ENCODE data around the gene RMDN2. TPM values are rescaled to one million over a fixed set of nuclear protein-coding genes. Genes with fewer than 3 reads are reported as not detected.

Gene RMDN2
- polyA plus RNA-seq, 3 donors = 7.0 to 14.3 (median 10.7) TPM

GRCh38 chr2:37904993-37905392 is 20.1 kb upstream of the RMDN2 start:
- Histone ChIP-seq H3K4me1 (ENCODE audit: control insufficient read depth in 1 of 2, insufficient read depth in 2 of 2, low read length in 2 of 2) (peaks cover 0 to 8% of the 10 kb centered on the region in 2 donors), H3K27ac (ENCODE audit: low read depth in 1 of 2, low read length in 2 of 2) (no peak overlapping the region), H3K9ac (ENCODE audit: insufficient read depth, low read length, poor library complexity, severe bottlenecking) (no peak overlapping the region), H3K4me3 (replicated peaks in 1 of 3; ENCODE audit: low read depth in 2 of 3, low read length in 3 of 3) (no peak overlapping the region), H3K27me3 (ENCODE audit: control insufficient read depth in 2 of 2, insufficient read depth in 2 of 2, low read length in 2 of 2) (no peaks in the 10 kb centered on the region), H2AFZ (ENCODE audit: insufficient read depth, low read depth, low read length, poor library complexity, severe bottlenecking) (no peak overlapping the region), H3K4me2 (replicated peaks; ENCODE audit: extremely low read depth, low read length, poor library complexity, severe bottlenecking) (no peak overlapping the region), H3K79me2 (ENCODE audit: insufficient read depth, low read length) (no peaks in the 10 kb centered on the region), H3K9me3 (replicated peaks in 1 of 2; ENCODE audit: control insufficient read depth in 1 of 2, insufficient read depth in 1 of 2, low read length in 2 of 2) (peaks cover 0 to 8% of the 10 kb centered on the region in 2 donors), H4K20me1 (ENCODE audit: insufficient read depth, low read length) (no peaks in the 10 kb centered on the region), H3K36me3 (replicated peaks in 1 of 2; ENCODE audit: control insufficient read depth in 1 of 2, insufficient read depth in 2 of 2, low read length in 2 of 2) (no peaks in the 10 kb centered on the region)
- intact Hi-C loops (cut with micrococcal nuclease) = no loop called here
- H3K9me3 Mint-ChIP-seq = peaks cover 0 to 12% (median 4%) of the 10 kb centered on the region in 7 donors
- no peak for TF ChIP-seq CTCF (IDR thresholded peaks at IDR 0.05)
- H3K36me3 Mint-ChIP-seq = no peaks in the 10 kb centered on the region
- H3K27me3 Mint-ChIP-seq (ENCODE audit: low read depth in 3 of 3) = peaks cover 0 to 5% (median 0%) of the 10 kb centered on the region in 3 donors
- peaks cover 6% of the 10 kb centered on the region for H3K4me1 Mint-ChIP-seq
- WGBS (ENCODE audit: insufficient coverage) = 97% methylated on average over 5 of the region's 5 CpGs
- no peak overlapping the region for H3K27ac Mint-ChIP-seq
- no peak for DNase-seq
- H3K4me3 Mint-ChIP-seq = no peak overlapping the region

- Histone ChIP-seq H3K4me2 (replicated peaks; ENCODE audit: extremely low read depth, low read length, poor library complexity, severe bottlenecking) (no peak overlapping the region), H3K27ac (ENCODE audit: low read depth in 1 of 2, low read length in 2 of 2) (no peak overlapping the region), H4K20me1 (ENCODE audit: insufficient read depth, low read length) (no peaks in the 10 kb centered on the region), H3K9ac (ENCODE audit: insufficient read depth, low read length, poor library complexity, severe bottlenecking) (no peak overlapping the region), H3K4me1 (ENCODE audit: control insufficient read depth in 1 of 2, insufficient read depth in 2 of 2, low read length in 2 of 2) (peaks cover under 1 to 13% of the 10 kb centered on the region in 2 donors), H3K4me3 (replicated peaks in 1 of 3; ENCODE audit: low read depth in 2 of 3, low read length in 3 of 3) (no peak overlapping the region), H3K27me3 (ENCODE audit: control insufficient read depth in 2 of 2, insufficient read depth in 2 of 2, low read length in 2 of 2) (no peaks in the 10 kb centered on the region), H3K36me3 (replicated peaks in 1 of 2; ENCODE audit: control insufficient read depth in 1 of 2, insufficient read depth in 2 of 2, low read length in 2 of 2) (no peaks in the 10 kb centered on the region), H3K9me3 (replicated peaks in 1 of 2; ENCODE audit: control insufficient read depth in 1 of 2, insufficient read depth in 1 of 2, low read length in 2 of 2) (no peaks in the 10 kb centered on the region), H3K79me2 (ENCODE audit: insufficient read depth, low read length) (no peaks in the 10 kb centered on the region), H2AFZ (ENCODE audit: insufficient read depth, low read depth, low read length, poor library complexity, severe bottlenecking) (no peak overlapping the region)
- WGBS (ENCODE audit: insufficient coverage) = 0% methylated on average over 1 of the region's 2 CpGs
- TF ChIP-seq CTCF (IDR thresholded peaks at IDR 0.05) = no peak
- Mint-ChIP-seq H3K36me3 (no peaks in the 10 kb centered on the region), H3K27me3 (ENCODE audit: low read depth in 3 of 3) (no peaks in the 10 kb centered on the region), H3K9me3 (peaks cover 0 to under 1% (median 0%) of the 10 kb centered on the region in 7 donors), H3K4me3 (no peak overlapping the region), H3K4me1 (peaks cover 11% of the 10 kb centered on the region), H3K27ac (no peak overlapping the region)
- peak; percentile 27 to 37 (median 28) for DNase-seq
- intact Hi-C loops (cut with micrococcal nuclease) = no loop called here
Measured at GRCh38 chr2:37906131-37906530, 19.0 kb upstream of the RMDN2 start.

Data from CD14-positive monocyte (primary cell).